B cell (primary cell): ENCODE data around the gene KDM5C. TPM values are rescaled to one million over a fixed set of nuclear protein-coding genes. Genes with fewer than 3 reads are reported as not detected.

ENCODE experiments used
- ATAC-seq: fragments of 200-7000 bp; cut with Tn5 transposase; one replicate; pipeline ENCODE4 v1.10.0; 2021; ENCODE audit warnings: low read depth, mild to moderate bottlenecking, moderate number of reproducible peaks, moderate library complexity
- CTCF ChIA-PET: fragments of 350-600 bp; sonication (Branson Sonifier 250); formaldehyde crosslinking; loops from one replicate; lab custom pipeline; 2021; ENCODE audit warnings: antibody characterized with exemption, inconsistent platforms; lab: Charles Lee
- POLR2A ChIA-PET: fragments of 350-600 bp; sonication (Branson Sonifier 250); formaldehyde crosslinking; loops from one replicate; lab custom pipeline; 2021; ENCODE audit warnings: antibody characterized with exemption; lab: Charles Lee
- DNase-seq: peaks from one replicate; pipeline ENCODE4 v3.0.0; 2013
- H2AFZ ChIP-seq: 2 replicates; pipeline ENCODE4 v1.6.1; 2012; ENCODE audit warnings: mild to moderate bottlenecking, low read depth, low read length; ENCODE audit not compliant: insufficient read depth, poor library complexity, severe bottlenecking
- H3K27ac ChIP-seq, 2 donors: 1 replicate in 1 of 2; 2 replicates in 1 of 2; pipeline ENCODE4 v1.5.1; 2012 to 2013; ENCODE audit warnings: low read length in 2 of 2, mild to moderate bottlenecking in 2 of 2, moderate library complexity in 1 of 2
- H3K27me3 ChIP-seq, 4 experiments: fragments of 200-600 bp in 1 of 4; sonication (generic) in 1 of 4; replicated peaks in 1 of 4; 1 replicate in 2 of 4; 2 replicates in 2 of 4; pipeline versions ENCODE4 v1.6.1 to v1.7.0; 2013 to 2016; ENCODE audit warnings: low read length in 3 of 4, mild to moderate bottlenecking in 2 of 4, mixed read lengths in 1 of 4, moderate library complexity in 1 of 4; ENCODE audit not compliant: insufficient read depth in 4 of 4, control insufficient read depth in 3 of 4; ENCODE audit errors: control extremely low read depth in 1 of 4
- H3K36me3 ChIP-seq, 2 experiments: replicated peaks in 1 of 2; 1 replicate in 1 of 2; 2 replicates in 1 of 2; pipeline versions ENCODE4 v1.6.1 to v1.7.1; 2013; ENCODE audit warnings: low read length in 1 of 2; ENCODE audit not compliant: insufficient read depth in 2 of 2, control insufficient read depth in 1 of 2; ENCODE audit errors: control extremely low read depth in 1 of 2, extremely low read depth in 1 of 2
- H3K4me1 ChIP-seq, 2 donors: fragments of 200-600 bp in 1 of 2; sonication (generic) in 1 of 2; 1 replicate in 1 of 2; 2 replicates in 1 of 2; pipeline versions ENCODE4 v1.5.1 to v1.6.1; 2013 to 2017; ENCODE audit warnings: low read length in 2 of 2; ENCODE audit not compliant: control insufficient read depth in 2 of 2, insufficient read depth in 2 of 2
- H3K4me2 ChIP-seq: replicated peaks from 2 replicates; pipeline ENCODE3; 2012; ENCODE audit warnings: mild to moderate bottlenecking, low read depth, low read length; ENCODE audit not compliant: poor library complexity, severe bottlenecking
- H3K4me3 ChIP-seq, 5 experiments: fragments of 200-600 bp in 1 of 5; sonication (generic) in 1 of 5; 1 replicate in 3 of 5; 2 replicates in 2 of 5; pipeline versions ENCODE4 v1.5.1 to v1.7.0; 2011 to 2016; ENCODE audit warnings: low read length in 4 of 5, mild to moderate bottlenecking in 4 of 5, low read depth in 2 of 5, control low read depth in 1 of 5, moderate library complexity in 1 of 5; ENCODE audit not compliant: insufficient read depth in 1 of 5; ENCODE audit errors: control extremely low read depth in 1 of 5, extremely low read depth in 1 of 5
- H3K79me2 ChIP-seq: fragments of 200-600 bp; sonication (generic); one replicate; pipeline ENCODE4 v1.6.0; 2016; ENCODE audit warnings: low read length; ENCODE audit not compliant: control insufficient read depth, insufficient read depth
- H3K9ac ChIP-seq: fragments of 200-600 bp; sonication (generic); 2 replicates; pipeline ENCODE4 v1.6.1; 2017; ENCODE audit warnings: mild to moderate bottlenecking, low read length, moderate library complexity
- H3K9me3 ChIP-seq, 3 donors: one replicate each; pipeline versions ENCODE4 v1.6.1 to v1.7.1; 2013; ENCODE audit warnings: low read length in 2 of 3; ENCODE audit not compliant: control insufficient read depth in 2 of 3, insufficient read depth in 1 of 3; ENCODE audit errors: control extremely low read depth in 1 of 3
- H4K20me1 ChIP-seq: 2 replicates; pipeline ENCODE4 v1.6.0; 2012; ENCODE audit warnings: mild to moderate bottlenecking, low read length; ENCODE audit not compliant: insufficient read depth, control insufficient read depth, poor library complexity, severe bottlenecking
- H3K27ac Mint-ChIP-seq: one replicate; pipeline ENCODE4 v1.8.0; 2021; ENCODE audit warnings: mixed read lengths
- H3K27me3 Mint-ChIP-seq: one replicate; pipeline ENCODE4 v1.8.0; 2021; ENCODE audit warnings: mixed read lengths
- H3K4me1 Mint-ChIP-seq: one replicate; pipeline ENCODE4 v1.8.0; 2021; ENCODE audit warnings: mixed read lengths
- H3K4me3 Mint-ChIP-seq: one replicate; pipeline ENCODE4 v1.8.0; 2021; ENCODE audit warnings: mixed read lengths
- H3K9me3 Mint-ChIP-seq: one replicate; pipeline ENCODE4 v1.8.0; 2022; ENCODE audit warnings: mixed read lengths; ENCODE audit not compliant: insufficient read depth
- EZH2 ChIP-seq: IDR thresholded peaks from 2 replicates; pipeline ENCODE4 v1.6.1; 2012; ENCODE audit warnings: borderline replicate concordance, low read depth, mild to moderate bottlenecking, moderate library complexity, low read length; ENCODE audit not compliant: insufficient read depth, poor library complexity, severe bottlenecking
- WGBS: methylation state at CpG from one replicate; pipeline ENCODE4 v1.1.5; 2013; ENCODE audit warnings: missing lambda C conversion rate; ENCODE audit not compliant: insufficient coverage; 5-methylcytosine and 5-hydroxymethylcytosine counted together
- intact Hi-C: fragments of 100-400 bp; cut with micrococcal nuclease; formaldehyde crosslinking; loops from one replicate; pipeline ENCODE4 v1.10.0; 2022
- polyA plus RNA-seq: library from polyadenylated mRNA; depleted of rRNA; stranded (reverse); fragments of >200 nt; gene quantifications from 2 replicates; pipeline ENCODE4 v1.2.3, GENCODE V29; 2012
- total RNA-seq, 2 donors: library from RNA; stranded (reverse); fragments of 120-200 nt in 1 of 2; gene quantifications; 1 replicate in 1 of 2; 2 replicates in 1 of 2; pipeline versions ENCODE4 v1.2.3 to v1.2.4, GENCODE V29; 2013 to 2022
- TF ChIP-seq, protein P1 (sequence below): fragments of 200-600 bp; IDR thresholded peaks from one replicate; pipeline ENCODE4 v1.8.0; 2022; ENCODE audit warnings: antibody characterized with exemption, mild to moderate bottlenecking

Gene KDM5C
- total and polyA plus RNA-seq, 2 donors (not counting 1 experiment from before 2014, with no cell fraction given), result 116 to 138 TPM

GRCh38 chrX:53163436-53163835 lies 61.6 kb downstream of the KDM5C start:
- no peak for ATAC-seq
- no peak overlapping the region for H3K27ac Mint-ChIP-seq
- CTCF ChIA-PET, result no interaction called here

GRCh38 chrX:53160297-53160983 lies 64.6 kb downstream of the KDM5C start:
- no peaks in the 10 kb centered on the region for H3K4me1 ChIP-seq
- no peak overlapping the region for H3K27ac ChIP-seq
- H3K36me3 ChIP-seq, result no peaks in the 10 kb centered on the region
- Mint-ChIP-seq H3K27me3 (no peaks in the 10 kb centered on the region), H3K4me1 (no peaks in the 10 kb centered on the region), H3K27ac (no peak overlapping the region), H3K9me3 (no peaks in the 10 kb centered on the region), H3K4me3 (no peak overlapping the region)
- no peak overlapping the region for H3K9ac ChIP-seq
- no peaks in the 10 kb centered on the region for H3K79me2 ChIP-seq
- H3K4me2 ChIP-seq, result no peak overlapping the region
- H4K20me1 ChIP-seq, result no peaks in the 10 kb centered on the region
- DNase-seq, result no peak
- TF ChIP-seq, protein P1, sequence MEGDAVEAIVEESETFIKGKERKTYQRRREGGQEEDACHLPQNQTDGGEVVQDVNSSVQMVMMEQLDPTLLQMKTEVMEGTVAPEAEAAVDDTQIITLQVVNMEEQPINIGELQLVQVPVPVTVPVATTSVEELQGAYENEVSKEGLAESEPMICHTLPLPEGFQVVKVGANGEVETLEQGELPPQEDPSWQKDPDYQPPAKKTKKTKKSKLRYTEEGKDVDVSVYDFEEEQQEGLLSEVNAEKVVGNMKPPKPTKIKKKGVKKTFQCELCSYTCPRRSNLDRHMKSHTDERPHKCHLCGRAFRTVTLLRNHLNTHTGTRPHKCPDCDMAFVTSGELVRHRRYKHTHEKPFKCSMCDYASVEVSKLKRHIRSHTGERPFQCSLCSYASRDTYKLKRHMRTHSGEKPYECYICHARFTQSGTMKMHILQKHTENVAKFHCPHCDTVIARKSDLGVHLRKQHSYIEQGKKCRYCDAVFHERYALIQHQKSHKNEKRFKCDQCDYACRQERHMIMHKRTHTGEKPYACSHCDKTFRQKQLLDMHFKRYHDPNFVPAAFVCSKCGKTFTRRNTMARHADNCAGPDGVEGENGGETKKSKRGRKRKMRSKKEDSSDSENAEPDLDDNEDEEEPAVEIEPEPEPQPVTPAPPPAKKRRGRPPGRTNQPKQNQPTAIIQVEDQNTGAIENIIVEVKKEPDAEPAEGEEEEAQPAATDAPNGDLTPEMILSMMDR, result no peak
- TF ChIP-seq EZH2, result no peak
- whole genome bisulfite sequencing, result no CpG with 5 or more reads among the region's 6 CpGs
- H3K27me3 ChIP-seq, result no peaks in the 10 kb centered on the region
- no peak for ATAC-seq
- H3K4me3 ChIP-seq, result no peak overlapping the region
- POLR2A ChIA-PET, result no interaction called here
- intact Hi-C loops, result no loop called here
- CTCF ChIA-PET, result no interaction called here
- H3K9me3 ChIP-seq, result no peaks in the 10 kb centered on the region
- no peak overlapping the region for H2AFZ ChIP-seq

More at GRCh38 chrX:53163436-53163835, 61.6 kb downstream of the KDM5C start:
- Mint-ChIP-seq H3K9me3 (no peaks in the 10 kb centered on the region), H3K4me3 (no peak overlapping the region), H3K4me1 (no peaks in the 10 kb centered on the region), H3K27me3 (no peaks in the 10 kb centered on the region)
- intact Hi-C loops, result no loop called here
- Histone ChIP-seq H3K4me2 (no peak overlapping the region), H3K36me3 (no peaks in the 10 kb centered on the region), H3K27ac (no peak overlapping the region), H3K9ac (no peak overlapping the region), H4K20me1 (no peaks in the 10 kb centered on the region), H3K4me1 (no peaks in the 10 kb centered on the region), H3K4me3 (no peak overlapping the region), H3K27me3 (no peaks in the 10 kb centered on the region), H3K79me2 (no peaks in the 10 kb centered on the region), H3K9me3 (no peaks in the 10 kb centered on the region), H2AFZ (no peak overlapping the region)
- DNase-seq, result no peak
- 92% methylated on average over 4 of the region's 7 CpGs for WGBS
- TF ChIP-seq, protein P1, result no peak
- no peak for TF ChIP-seq EZH2
- POLR2A ChIA-PET, result no interaction called here
